CD4-positive, alpha-beta T cell (primary cell): ENCODE data around the gene TALDO1. TPM values are rescaled to one million over a fixed set of nuclear protein-coding genes. Genes with fewer than 3 reads are reported as not detected.
A peak's percentile ranks its signal among the peaks of the same experiment; 100 is the strongest.

Experiments
- ATAC-seq: fragments of 200-7000 bp; cut with Tn5 transposase; one replicate; pipeline ENCODE4 v1.10.0; 2022; ENCODE audit warnings: mild to moderate bottlenecking; ENCODE audit not compliant: poor library complexity
- CTCF ChIA-PET: fragments of 350-600 bp; sonication (Branson Sonifier 250); formaldehyde crosslinking; loops from one replicate; lab custom pipeline; 2021; ENCODE audit warnings: antibody characterized with exemption, inconsistent platforms; lab: Charles Lee
- POLR2A ChIA-PET: fragments of 350-600 bp; sonication (Branson Sonifier 250); formaldehyde crosslinking; loops from one replicate; lab custom pipeline; 2021; ENCODE audit warnings: antibody characterized with exemption, inconsistent platforms; lab: Charles Lee
- DNase-seq, 14 experiments: peaks; one replicate each; pipeline ENCODE4 v3.0.0-alpha.2; 2013 to 2020; ENCODE audit warnings: mixed read lengths in 2 of 14
- H3K27ac ChIP-seq, 2 donors: one replicate each; pipeline versions ENCODE4 v1.5.1 to v1.7.0; 2013; ENCODE audit warnings: low read length in 2 of 2, low read depth in 1 of 2, mild to moderate bottlenecking in 1 of 2
- H3K27me3 ChIP-seq, 2 experiments: 1 replicate in 1 of 2; 2 replicates in 1 of 2; pipeline versions ENCODE4 v1.6.1 to v1.7.0; 2013; ENCODE audit warnings: low read length in 2 of 2, control low read depth in 1 of 2, mild to moderate bottlenecking in 1 of 2, moderate library complexity in 1 of 2; ENCODE audit not compliant: insufficient read depth in 2 of 2, control insufficient read depth in 1 of 2
- H3K36me3 ChIP-seq: one replicate; pipeline ENCODE4 v1.6.1; 2013; ENCODE audit warnings: low read length, control low read depth; ENCODE audit not compliant: insufficient read depth
- H3K4me1 ChIP-seq: one replicate; pipeline ENCODE4 v1.6.1; 2013; ENCODE audit warnings: low read length, control low read depth; ENCODE audit not compliant: insufficient read depth
- H3K4me3 ChIP-seq: one replicate; pipeline ENCODE4 v1.5.1; 2013; ENCODE audit warnings: mild to moderate bottlenecking, low read length, moderate library complexity
- H3K9me3 ChIP-seq, 2 experiments: 1 replicate in 1 of 2; 2 replicates in 1 of 2; pipeline versions ENCODE4 v1.6.1 to v1.7.0; 2013; ENCODE audit warnings: low read length in 2 of 2, mild to moderate bottlenecking in 2 of 2, control low read depth in 1 of 2, moderate library complexity in 1 of 2; ENCODE audit not compliant: control insufficient read depth in 1 of 2, insufficient read depth in 1 of 2
- H3K27ac Mint-ChIP-seq: one replicate; pipeline ENCODE4 v1.8.0; 2020; ENCODE audit warnings: mixed read lengths
- H3K27me3 Mint-ChIP-seq: one replicate; pipeline ENCODE4 v1.8.0; 2021; ENCODE audit warnings: mixed read lengths
- H3K36me3 Mint-ChIP-seq: one replicate; pipeline ENCODE4 v1.8.0; 2021; ENCODE audit warnings: low read depth, mixed read lengths
- H3K4me1 Mint-ChIP-seq: one replicate; pipeline ENCODE4 v1.8.0; 2021; ENCODE audit warnings: low read depth, mixed read lengths
- H3K4me3 Mint-ChIP-seq: one replicate; pipeline ENCODE4 v1.8.0; 2020; ENCODE audit warnings: mild to moderate bottlenecking, mixed read lengths
- H3K9me3 Mint-ChIP-seq: one replicate; pipeline ENCODE4 v1.8.0; 2020; ENCODE audit warnings: mixed read lengths
- CTCF ChIP-seq: fragments of 200-600 bp; IDR thresholded peaks from one replicate; pipeline ENCODE4 v1.8.0; 2022; ENCODE audit warnings: antibody characterized with exemption, mild to moderate bottlenecking
- intact Hi-C, 2 experiments: fragments of 100-400 bp; cut with DNase I in 1 of 2; cut with micrococcal nuclease in 1 of 2; formaldehyde crosslinking; loops; one replicate each; pipeline versions ENCODE4 v1.15.1 to v1.9.0; 2023 to 2025; cut with DNase I, micrococcal nuclease
- total RNA-seq, 174 experiments: library from RNA in 2 of 174; stranded (reverse) in 2 of 174; gene quantifications; one replicate each; pipeline ENCODE4 v1.2.3 and lab custom pipeline; 2021 to 2026

TALDO1 gene
- total RNA-seq, 2 experiments from 2014 or later = 26.2 to 27.7 TPM

GRCh38 chr11:709109-709997 is 37.9 kb upstream of the TALDO1 start:
- POLR2A ChIA-PET = no interaction called here
- no peak for TF ChIP-seq CTCF

GRCh38 chr11:714436-714835 is 32.8 kb upstream of the TALDO1 start:
- TF ChIP-seq CTCF = no peak
- Histone ChIP-seq H3K36me3 (no peaks in the 10 kb centered on the region), H3K4me3 (no peak overlapping the region), H3K4me1 (peaks cover 9% of the 10 kb centered on the region), H3K9me3 (peaks cover 0 to 6% of the 10 kb centered on the region in 2 experiments), H3K27ac (no peak overlapping the region), H3K27me3 (peaks cover under 1 to 11% of the 10 kb centered on the region in 2 experiments)
- H3K27ac Mint-ChIP-seq = no peak overlapping the region
- no peaks in the 10 kb centered on the region for H3K4me1 Mint-ChIP-seq
- H3K4me3 Mint-ChIP-seq = no peak overlapping the region
- H3K36me3 Mint-ChIP-seq = no peaks in the 10 kb centered on the region
- DNase-seq (no peak), ATAC-seq (no peak)
- H3K9me3 Mint-ChIP-seq = peaks cover 5% of the 10 kb centered on the region
- CTCF ChIA-PET = interaction anchor here (1.3 kb wide), 1 partner anchor 159 kb away, joined by 5 read pairs; no protein-coding TSS in a partner anchor
- H3K27me3 Mint-ChIP-seq = peaks cover 18% of the 10 kb centered on the region
- POLR2A ChIA-PET = no interaction called here
- intact Hi-C loops = no loop called here

More at GRCh38 chr11:709109-709997, 37.9 kb upstream of the TALDO1 start:
- peaks cover 26% of the 10 kb centered on the region for H3K4me1 ChIP-seq
- DNase-seq = peak in 1 of 14 experiments; percentile 16
- ATAC-seq = no peak
- peaks cover 0 to 14% of the 10 kb centered on the region in 2 experiments for H3K9me3 ChIP-seq
- Mint-ChIP-seq H3K4me3 (no peak overlapping the region), H3K9me3 (no peaks in the 10 kb centered on the region), H3K36me3 (no peaks in the 10 kb centered on the region), H3K27ac (no peak overlapping the region), H3K4me1 (no peaks in the 10 kb centered on the region), H3K27me3 (peaks cover 20% of the 10 kb centered on the region)
- no peak overlapping the region for H3K27ac ChIP-seq
- CTCF ChIA-PET = no interaction called here
- no peak overlapping the region for H3K4me3 ChIP-seq
- no peaks in the 10 kb centered on the region for H3K36me3 ChIP-seq
- intact Hi-C loops = no loop called here
- peaks cover 20 to 28% of the 10 kb centered on the region in 2 experiments for H3K27me3 ChIP-seq

- ChIA-PET POLR2A (no interaction called here), CTCF (no interaction called here)
- TF ChIP-seq CTCF = no peak
- Histone ChIP-seq H3K4me3 (no peak overlapping the region), H3K4me1 (peaks cover 28% of the 10 kb centered on the region), H3K27me3 (peaks cover 5 to 24% of the 10 kb centered on the region in 2 experiments), H3K9me3 (peaks cover 0 to 19% of the 10 kb centered on the region in 2 experiments), H3K27ac (no peak overlapping the region), H3K36me3 (no peaks in the 10 kb centered on the region)
- Mint-ChIP-seq H3K27me3 (peaks cover 37% of the 10 kb centered on the region), H3K9me3 (peaks cover 5% of the 10 kb centered on the region), H3K4me3 (peak overlapping the region; percentile 27), H3K4me1 (peaks cover 7% of the 10 kb centered on the region), H3K27ac (no peak overlapping the region), H3K36me3 (no peaks in the 10 kb centered on the region)
- DNase-seq (peak in 1 of 14 experiments; percentile 20), ATAC-seq (no peak)
- intact Hi-C loops = no loop called here
Measured at GRCh38 chr11:719214-720016, 27.8 kb upstream of the TALDO1 start.
